Stimulated activated naive CD8-positive, alpha-beta T cell treated with anti-CD3 and anti-CD28 coated beads, Interleukin-15, Interleukin-2, amounts not matched to agents 100 ng/mL and 50 ng/mL, for 24 hours (primary cell): Measurements from ENCODE around the gene ROBO1.
"Not testable (repeated sequence)": the region's sequence is repeated elsewhere in the genome, so short reads cannot be mapped to it uniquely, and the experiment has no call there.

Experiments
- H3K27ac Mint-ChIP-seq: one replicate; pipeline ENCODE4 v1.8.0; 2021; ENCODE audit warnings: mild to moderate bottlenecking, mixed read lengths
- H3K27me3 Mint-ChIP-seq: one replicate; pipeline ENCODE4 v1.8.0; 2021; ENCODE audit warnings: mixed read lengths
- H3K36me3 Mint-ChIP-seq: one replicate; pipeline ENCODE4 v1.8.0; 2021; ENCODE audit warnings: low read depth, mixed read lengths
- H3K4me1 Mint-ChIP-seq: one replicate; pipeline ENCODE4 v1.8.0; 2021; ENCODE audit warnings: low read depth, mixed read lengths
- H3K4me3 Mint-ChIP-seq: one replicate; pipeline ENCODE4 v1.8.0; 2021; ENCODE audit warnings: mild to moderate bottlenecking, mixed read lengths
- H3K9me3 Mint-ChIP-seq: one replicate; pipeline ENCODE4 v1.8.0; 2021; ENCODE audit warnings: mixed read lengths

Gene ROBO1

GRCh38 chr3:79326642-79327041, 441.2 kb downstream of the ROBO1 start:
- no peaks in the 10 kb centered on the region for H3K4me1 Mint-ChIP-seq
- H3K27ac Mint-ChIP-seq, result no peak overlapping the region
- peaks cover 8% of the 10 kb centered on the region for H3K9me3 Mint-ChIP-seq
- no peak overlapping the region for H3K4me3 Mint-ChIP-seq
- H3K36me3 Mint-ChIP-seq, result no peaks in the 10 kb centered on the region
- H3K27me3 Mint-ChIP-seq, result no peaks in the 10 kb centered on the region

- H3K4me1 Mint-ChIP-seq, H3K27me3 Mint-ChIP-seq, H3K36me3 Mint-ChIP-seq, H3K4me3 Mint-ChIP-seq, H3K27ac Mint-ChIP-seq: not testable (repeated sequence)
- H3K9me3 Mint-ChIP-seq, result peaks cover 11% of the 10 kb centered on the region
Measured at GRCh38 chr3:79325833-79326383, 441.9 kb downstream of the ROBO1 start.

GRCh38 chr3:79317551-79318518, 450.0 kb downstream of the ROBO1 start:
- no peaks in the 10 kb centered on the region for H3K36me3 Mint-ChIP-seq
- peaks cover 7% of the 10 kb centered on the region for H3K9me3 Mint-ChIP-seq
- H3K4me1 Mint-ChIP-seq, result no peaks in the 10 kb centered on the region
- no peak overlapping the region for H3K27ac Mint-ChIP-seq
- no peaks in the 10 kb centered on the region for H3K27me3 Mint-ChIP-seq
- no peak overlapping the region for H3K4me3 Mint-ChIP-seq

- Mint-ChIP-seq H3K36me3 (no peaks in the 10 kb centered on the region), H3K27me3 (no peaks in the 10 kb centered on the region), H3K9me3 (peaks cover 4% of the 10 kb centered on the region), H3K4me3 (no peak overlapping the region), H3K27ac (no peak overlapping the region), H3K4me1 (no peaks in the 10 kb centered on the region)
Measured at GRCh38 chr3:79314962-79315361, 452.8 kb downstream of the ROBO1 start.

- Mint-ChIP-seq H3K4me3 (no peak overlapping the region), H3K27me3 (no peaks in the 10 kb centered on the region), H3K4me1 (no peaks in the 10 kb centered on the region), H3K9me3 (peaks cover 4% of the 10 kb centered on the region), H3K27ac (no peak overlapping the region), H3K36me3 (no peaks in the 10 kb centered on the region)
Measured at GRCh38 chr3:79314544-79314943, 453.3 kb downstream of the ROBO1 start.

- no peaks in the 10 kb centered on the region for H3K4me1 Mint-ChIP-seq
- no peak overlapping the region for H3K27ac Mint-ChIP-seq
- H3K4me3 Mint-ChIP-seq, result no peak overlapping the region
- no peaks in the 10 kb centered on the region for H3K9me3 Mint-ChIP-seq
- no peaks in the 10 kb centered on the region for H3K36me3 Mint-ChIP-seq
- no peaks in the 10 kb centered on the region for H3K27me3 Mint-ChIP-seq
Measured at GRCh38 chr3:79310016-79310415, 457.8 kb downstream of the ROBO1 start.

- Mint-ChIP-seq H3K36me3 (no peaks in the 10 kb centered on the region), H3K4me1 (no peaks in the 10 kb centered on the region), H3K27me3 (no peaks in the 10 kb centered on the region), H3K27ac (no peak overlapping the region), H3K9me3 (no peaks in the 10 kb centered on the region), H3K4me3 (no peak overlapping the region)
Measured at GRCh38 chr3:79306934-79307570, 460.7 kb downstream of the ROBO1 start.

- not testable (repeated sequence) for H3K9me3 Mint-ChIP-seq, H3K27ac Mint-ChIP-seq, H3K36me3 Mint-ChIP-seq, H3K4me1 Mint-ChIP-seq, H3K27me3 Mint-ChIP-seq, H3K4me3 Mint-ChIP-seq
Measured at GRCh38 chr3:79299949-79300635, 467.7 kb downstream of the ROBO1 start.

- Mint-ChIP-seq H3K36me3 (no peaks in the 10 kb centered on the region), H3K27me3 (no peaks in the 10 kb centered on the region), H3K4me3 (no peak overlapping the region), H3K4me1 (no peaks in the 10 kb centered on the region), H3K9me3 (peaks cover 6% of the 10 kb centered on the region), H3K27ac (no peak overlapping the region)
Measured at GRCh38 chr3:79297245-79297960, 470.4 kb downstream of the ROBO1 start.

- no peaks in the 10 kb centered on the region for H3K36me3 Mint-ChIP-seq
- no peaks in the 10 kb centered on the region for H3K4me1 Mint-ChIP-seq
- no peak overlapping the region for H3K4me3 Mint-ChIP-seq
- no peaks in the 10 kb centered on the region for H3K27me3 Mint-ChIP-seq
- no peak overlapping the region for H3K27ac Mint-ChIP-seq
- H3K9me3 Mint-ChIP-seq, result peaks cover 17% of the 10 kb centered on the region
Measured at GRCh38 chr3:79286882-79287281, 480.9 kb downstream of the ROBO1 start.

- H3K36me3 Mint-ChIP-seq, result no peaks in the 10 kb centered on the region
- H3K27me3 Mint-ChIP-seq, result no peaks in the 10 kb centered on the region
Measured at GRCh38 chr3:79285871-79286270, 481.9 kb downstream of the ROBO1 start.

GRCh38 chr3:79285380-79285779, 482.4 kb downstream of the ROBO1 start:
- H3K4me3 Mint-ChIP-seq, result no peak overlapping the region
- peaks cover 6% of the 10 kb centered on the region for H3K9me3 Mint-ChIP-seq
- H3K36me3 Mint-ChIP-seq, result no peaks in the 10 kb centered on the region
- H3K27ac Mint-ChIP-seq, result no peak overlapping the region
- no peaks in the 10 kb centered on the region for H3K4me1 Mint-ChIP-seq
- no peaks in the 10 kb centered on the region for H3K27me3 Mint-ChIP-seq

More at GRCh38 chr3:79285871-79286270, 481.9 kb downstream of the ROBO1 start:
- Mint-ChIP-seq H3K4me3 (no peak overlapping the region), H3K4me1 (no peaks in the 10 kb centered on the region), H3K27ac (no peak overlapping the region), H3K9me3 (peaks cover 11% of the 10 kb centered on the region)

- H3K27me3 Mint-ChIP-seq, result no peaks in the 10 kb centered on the region
- H3K4me1 Mint-ChIP-seq, result no peaks in the 10 kb centered on the region
- peaks cover 8% of the 10 kb centered on the region for H3K9me3 Mint-ChIP-seq
- no peak overlapping the region for H3K4me3 Mint-ChIP-seq
- H3K36me3 Mint-ChIP-seq, result no peaks in the 10 kb centered on the region
- no peak overlapping the region for H3K27ac Mint-ChIP-seq
Measured at GRCh38 chr3:79284781-79285180, 483.0 kb downstream of the ROBO1 start.

- no peak overlapping the region for H3K27ac Mint-ChIP-seq
- no peak overlapping the region for H3K4me3 Mint-ChIP-seq
- H3K27me3 Mint-ChIP-seq, result no peaks in the 10 kb centered on the region
- H3K4me1 Mint-ChIP-seq, result no peaks in the 10 kb centered on the region
- peaks cover 28% of the 10 kb centered on the region for H3K9me3 Mint-ChIP-seq
- no peaks in the 10 kb centered on the region for H3K36me3 Mint-ChIP-seq
Measured at GRCh38 chr3:79278681-79279080, 489.1 kb downstream of the ROBO1 start.
